NOMO-1 (cell line): ENCODE data around the gene NGFR.

Experiments
- DNase-seq, 2 experiments: peaks; one replicate each; lab custom pipeline; 2025; ENCODE audit not compliant: unreplicated experiment in 2 of 2; lab: John Stamatoyannopoulos, UW

NGFR gene

GRCh38 chr17:49494986-49495841 is at the start of gene NGFR:
TSS of gene NGFR (plus strand) at chr17:49495293. CDS start at chr17:49495418, 125 bp downstream.
- DNase-seq, result peak; percentile 39 to 52

GRCh38 chr17:49445591-49445990 is 49.5 kb upstream of the NGFR start:
- no peak for DNase-seq

- DNase-seq, result no peak
Measured at GRCh38 chr17:49447628-49448302, 47.3 kb upstream of the NGFR start.

GRCh38 chr17:49450181-49450580 is 44.9 kb upstream of the NGFR start:
- no peak for DNase-seq

- DNase-seq, result no peak
Measured at GRCh38 chr17:49450735-49451134, 44.4 kb upstream of the NGFR start.

GRCh38 chr17:49452201-49452600 is 42.9 kb upstream of the NGFR start:
- no peak for DNase-seq

GRCh38 chr17:49452661-49453060 is 42.4 kb upstream of the NGFR start:
- no peak for DNase-seq

GRCh38 chr17:49454050-49454449 is 41.0 kb upstream of the NGFR start:
- DNase-seq, result no peak

GRCh38 chr17:49455272-49455861 is 39.7 kb upstream of the NGFR start:
- DNase-seq, result no peak

- DNase-seq, result no peak
Measured at GRCh38 chr17:49456183-49456965, 38.7 kb upstream of the NGFR start.

- DNase-seq, result no peak
Measured at GRCh38 chr17:49457564-49458535, 37.2 kb upstream of the NGFR start.

GRCh38 chr17:49459401-49459984 is 35.6 kb upstream of the NGFR start:
- DNase-seq, result no peak

GRCh38 chr17:49460401-49460800 is 34.7 kb upstream of the NGFR start:
- DNase-seq, result no peak

GRCh38 chr17:49461580-49461979 is 33.5 kb upstream of the NGFR start:
- no peak for DNase-seq

GRCh38 chr17:49464049-49464448 is 31.0 kb upstream of the NGFR start:
- DNase-seq, result no peak

GRCh38 chr17:49465331-49465903 is 29.7 kb upstream of the NGFR start:
- no peak for DNase-seq

- DNase-seq, result no peak
Measured at GRCh38 chr17:49466436-49466835, 28.7 kb upstream of the NGFR start.

- DNase-seq, result no peak
Measured at GRCh38 chr17:49467175-49467574, 27.9 kb upstream of the NGFR start.

GRCh38 chr17:49468811-49469385 is 26.2 kb upstream of the NGFR start:
- DNase-seq, result no peak
